ENCODE measurements around the gene SMIM36.

- TF ChIP-seq ZNF8 (CRISPR knock-in tag; IDR thresholded peaks at IDR 0.05) (no peak), GLIS3 (CRISPR knock-in tag; IDR thresholded peaks at IDR 0.05) (no peak), ZFP3 (CRISPR knock-in tag; IDR thresholded peaks at IDR 0.05) (no peak), ZNF70 (CRISPR knock-in tag; IDR thresholded peaks at IDR 0.05) (no peak), TOX (CRISPR knock-in tag; IDR thresholded peaks at IDR 0.05; ENCODE audit: borderline replicate concordance) (no peak)
These were observed 68.8 kb downstream of the SMIM36 start for GRCh38 chr17:55442462-55442861.
